MM.1S (cell line): ENCODE measurements around the gene OSBPL8.

Source experiments
- DNase-seq: peaks from one replicate; pipeline ENCODE4 v3.0.0-alpha.2; 2015
- H2AFZ ChIP-seq: fragments of 300-600 bp; sonication (generic); 2 replicates; pipeline ENCODE4 v1.6.0; 2016; ENCODE audit warnings: antibody characterized with exemption, low read length
- H3F3A ChIP-seq: fragments of 300-600 bp; sonication (generic); 2 replicates; pipeline ENCODE4 v1.6.1; 2016; ENCODE audit warnings: mild to moderate bottlenecking, antibody characterized with exemption, low read length, moderate library complexity, mixed read lengths; ENCODE audit not compliant: insufficient read depth
- H3K27ac ChIP-seq: fragments of 300-600 bp; sonication (generic); 2 replicates; pipeline ENCODE4 v1.5.1; 2016; ENCODE audit warnings: mild to moderate bottlenecking, low read length
- H3K27me3 ChIP-seq: fragments of 300-600 bp; sonication (generic); replicated peaks from 2 replicates; pipeline ENCODE4 v1.6.0; 2016; ENCODE audit warnings: low read length; ENCODE audit not compliant: insufficient read depth
- H3K36me3 ChIP-seq: fragments of 300-600 bp; sonication (generic); replicated peaks from 2 replicates; pipeline ENCODE4 v1.6.1; 2016; ENCODE audit warnings: mild to moderate bottlenecking, low read length, mixed read lengths; ENCODE audit not compliant: insufficient read depth
- H3K4me1 ChIP-seq: fragments of 300-600 bp; sonication (generic); 2 replicates; pipeline ENCODE4 v1.6.1; 2016; ENCODE audit warnings: low read length, mixed read lengths
- H3K4me2 ChIP-seq: fragments of 300-600 bp; sonication (generic); 2 replicates; pipeline ENCODE4 v1.6.0; 2016; ENCODE audit warnings: low read depth, low read length
- H3K4me3 ChIP-seq: fragments of 300-600 bp; sonication (generic); 2 replicates; pipeline ENCODE4 v1.5.1; 2016; ENCODE audit warnings: low read length, mixed read lengths
- H3K79me2 ChIP-seq: fragments of 300-600 bp; sonication (generic); 2 replicates; pipeline ENCODE4 v1.6.1; 2016; ENCODE audit warnings: mixed run types, low read length, mixed read lengths
- H3K9ac ChIP-seq: fragments of 300-600 bp; sonication (generic); 2 replicates; pipeline ENCODE4 v1.6.1; 2016; ENCODE audit warnings: low read length, mixed read lengths
- H3K9me2 ChIP-seq: fragments of 300-600 bp; sonication (generic); replicated peaks from 2 replicates; pipeline ENCODE4 v1.6.1; 2016; ENCODE audit warnings: mild to moderate bottlenecking, low read length, mixed read lengths; ENCODE audit not compliant: insufficient read depth
- H3K9me3 ChIP-seq: fragments of 300-600 bp; sonication (generic); replicated peaks from 2 replicates; pipeline ENCODE4 v1.6.1; 2016; ENCODE audit warnings: mild to moderate bottlenecking, low read length, mixed read lengths; ENCODE audit not compliant: insufficient read depth
- H4K20me1 ChIP-seq: fragments of 300-600 bp; sonication (generic); 2 replicates; pipeline ENCODE4 v1.6.1; 2016; ENCODE audit warnings: mild to moderate bottlenecking, low read length, moderate library complexity, mixed read lengths; ENCODE audit not compliant: insufficient read depth
- EZH2 ChIP-seq: fragments of 300-600 bp; sonication (generic); optimal IDR thresholded peaks from 2 replicates; pipeline ENCODE3; 2017; ENCODE audit warnings: low read depth, mild to moderate bottlenecking, antibody characterized with exemption, low read length, mixed read lengths
- EZH2phosphoT487 ChIP-seq: fragments of 300-600 bp; sonication (generic); IDR thresholded peaks from 2 replicates; pipeline ENCODE4 v1.6.1; 2018; ENCODE audit warnings: antibody characterized with exemption, low read length
- TF ChIP-seq, protein P1 (sequence below): fragments of 300-600 bp; sonication (generic); IDR thresholded peaks from 2 replicates; pipeline ENCODE4 v1.5.1; 2016; ENCODE audit warnings: antibody characterized with exemption, low read length, mixed read lengths

The OSBPL8 gene, protein sequence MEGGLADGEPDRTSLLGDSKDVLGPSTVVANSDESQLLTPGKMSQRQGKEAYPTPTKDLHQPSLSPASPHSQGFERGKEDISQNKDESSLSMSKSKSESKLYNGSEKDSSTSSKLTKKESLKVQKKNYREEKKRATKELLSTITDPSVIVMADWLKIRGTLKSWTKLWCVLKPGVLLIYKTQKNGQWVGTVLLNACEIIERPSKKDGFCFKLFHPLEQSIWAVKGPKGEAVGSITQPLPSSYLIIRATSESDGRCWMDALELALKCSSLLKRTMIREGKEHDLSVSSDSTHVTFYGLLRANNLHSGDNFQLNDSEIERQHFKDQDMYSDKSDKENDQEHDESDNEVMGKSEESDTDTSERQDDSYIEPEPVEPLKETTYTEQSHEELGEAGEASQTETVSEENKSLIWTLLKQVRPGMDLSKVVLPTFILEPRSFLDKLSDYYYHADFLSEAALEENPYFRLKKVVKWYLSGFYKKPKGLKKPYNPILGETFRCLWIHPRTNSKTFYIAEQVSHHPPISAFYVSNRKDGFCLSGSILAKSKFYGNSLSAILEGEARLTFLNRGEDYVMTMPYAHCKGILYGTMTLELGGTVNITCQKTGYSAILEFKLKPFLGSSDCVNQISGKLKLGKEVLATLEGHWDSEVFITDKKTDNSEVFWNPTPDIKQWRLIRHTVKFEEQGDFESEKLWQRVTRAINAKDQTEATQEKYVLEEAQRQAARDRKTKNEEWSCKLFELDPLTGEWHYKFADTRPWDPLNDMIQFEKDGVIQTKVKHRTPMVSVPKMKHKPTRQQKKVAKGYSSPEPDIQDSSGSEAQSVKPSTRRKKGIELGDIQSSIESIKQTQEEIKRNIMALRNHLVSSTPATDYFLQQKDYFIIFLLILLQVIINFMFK

DNA sequence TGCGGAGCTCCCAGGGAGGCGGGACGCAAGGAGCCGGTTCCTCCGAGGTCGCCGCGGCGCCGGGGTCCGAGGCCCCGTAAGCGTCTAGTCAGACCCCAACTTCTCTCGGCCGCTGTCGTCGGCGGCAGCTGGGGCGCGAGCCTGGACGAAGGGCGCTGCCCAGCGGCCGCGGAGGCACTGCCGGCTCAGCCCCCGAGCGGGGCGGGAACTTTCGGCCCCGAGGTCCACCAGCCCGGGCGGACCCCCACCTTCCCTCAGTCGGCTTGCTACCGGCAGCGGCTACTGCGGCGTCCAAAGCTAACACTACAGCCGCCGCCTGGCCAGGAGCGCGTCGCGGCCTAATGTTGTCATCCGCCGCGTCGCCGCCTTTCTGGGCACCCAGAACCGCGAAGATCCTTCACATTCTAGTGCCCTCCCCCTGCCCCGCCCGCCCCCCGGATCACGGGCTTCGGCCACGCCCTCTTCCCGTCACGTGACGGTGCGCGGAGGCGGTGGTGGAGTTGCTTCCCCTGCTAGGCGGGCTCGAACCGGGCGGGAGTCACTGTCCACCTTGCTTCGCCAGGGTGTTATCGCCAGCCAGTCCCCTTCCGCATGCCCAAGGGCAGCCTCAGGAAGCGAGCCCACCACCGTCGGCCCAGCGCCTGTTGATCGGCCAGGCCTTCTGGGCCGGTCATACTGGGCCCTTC, at the start of gene OSBPL8:
TSS of gene OSBPL8 (minus strand) at position 372 of the 686 bp plus-strand sequence. CDS start 72,220 bp downstream, outside the sequence.
- no peaks in the 10 kb centered on the region for H3K27me3 ChIP-seq
- TF ChIP-seq, protein P1, sequence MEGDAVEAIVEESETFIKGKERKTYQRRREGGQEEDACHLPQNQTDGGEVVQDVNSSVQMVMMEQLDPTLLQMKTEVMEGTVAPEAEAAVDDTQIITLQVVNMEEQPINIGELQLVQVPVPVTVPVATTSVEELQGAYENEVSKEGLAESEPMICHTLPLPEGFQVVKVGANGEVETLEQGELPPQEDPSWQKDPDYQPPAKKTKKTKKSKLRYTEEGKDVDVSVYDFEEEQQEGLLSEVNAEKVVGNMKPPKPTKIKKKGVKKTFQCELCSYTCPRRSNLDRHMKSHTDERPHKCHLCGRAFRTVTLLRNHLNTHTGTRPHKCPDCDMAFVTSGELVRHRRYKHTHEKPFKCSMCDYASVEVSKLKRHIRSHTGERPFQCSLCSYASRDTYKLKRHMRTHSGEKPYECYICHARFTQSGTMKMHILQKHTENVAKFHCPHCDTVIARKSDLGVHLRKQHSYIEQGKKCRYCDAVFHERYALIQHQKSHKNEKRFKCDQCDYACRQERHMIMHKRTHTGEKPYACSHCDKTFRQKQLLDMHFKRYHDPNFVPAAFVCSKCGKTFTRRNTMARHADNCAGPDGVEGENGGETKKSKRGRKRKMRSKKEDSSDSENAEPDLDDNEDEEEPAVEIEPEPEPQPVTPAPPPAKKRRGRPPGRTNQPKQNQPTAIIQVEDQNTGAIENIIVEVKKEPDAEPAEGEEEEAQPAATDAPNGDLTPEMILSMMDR, result peak; percentile 7; the same call in 1 of the 2 replicates
- TF ChIP-seq EZH2phosphoT487, result no peak
- H3K27ac ChIP-seq, result peak within 1 kb of the TSS; percentile 82
- H3K4me1 ChIP-seq, result peaks cover 10% of the 10 kb centered on the region; the same call in 1 of the 2 replicates
- H3K36me3 ChIP-seq, result no peaks in the 10 kb centered on the region
- peak within 1 kb of the TSS; percentile 95 for H2AFZ ChIP-seq
- H3K9ac ChIP-seq, result peak within 1 kb of the TSS; percentile 95
- DNase-seq, result peak; percentile 93
- peaks cover 43% of the 10 kb centered on the region for H3K79me2 ChIP-seq
- peaks cover 12% of the 10 kb centered on the region for H3F3A ChIP-seq
- H3K4me3 ChIP-seq, result peak within 1 kb of the TSS; percentile 90
- H3K4me2 ChIP-seq, result peak within 1 kb of the TSS; percentile 95
- H3K9me2 ChIP-seq, result no peaks in the 10 kb centered on the region
- no peaks in the 10 kb centered on the region for H4K20me1 ChIP-seq
- no peaks in the 10 kb centered on the region for H3K9me3 ChIP-seq

DNA sequence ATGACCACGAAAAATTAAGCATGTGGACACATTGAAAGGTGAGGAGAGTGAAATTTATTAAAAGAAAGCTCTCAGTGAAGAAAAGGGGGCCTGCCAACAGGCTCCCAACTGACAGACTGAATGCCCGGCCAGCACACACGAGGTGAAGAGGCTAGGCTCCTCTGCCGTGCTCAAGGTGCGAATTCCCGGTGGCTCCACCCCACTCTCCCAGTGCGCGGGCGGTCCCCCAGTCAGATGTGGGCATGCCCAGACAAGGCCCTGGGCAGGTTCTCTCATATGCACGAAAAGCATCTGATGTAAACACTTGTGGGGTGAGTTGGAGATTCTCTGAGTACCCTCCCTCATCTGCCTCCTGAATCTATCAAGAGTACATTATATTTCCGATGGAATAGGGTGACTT, 48.5 kb upstream of the OSBPL8 start:
- no peak overlapping the region for H3K27ac ChIP-seq
- H3K4me2 ChIP-seq, result no peak overlapping the region
- no peaks in the 10 kb centered on the region for H3K79me2 ChIP-seq
- no peaks in the 10 kb centered on the region for H4K20me1 ChIP-seq
- TF ChIP-seq EZH2phosphoT487 (no peak), EZH2 (no peak)
- TF ChIP-seq, protein P1, result no peak
- H3K36me3 ChIP-seq, result no peaks in the 10 kb centered on the region
- no peaks in the 10 kb centered on the region for H3K9me3 ChIP-seq
- DNase-seq, result no peak
- no peak overlapping the region for H3K9ac ChIP-seq
- no peaks in the 10 kb centered on the region for H3K9me2 ChIP-seq
- H3K4me3 ChIP-seq, result no peak overlapping the region
- H2AFZ ChIP-seq, result no peak overlapping the region
- no peaks in the 10 kb centered on the region for H3K4me1 ChIP-seq
- H3K27me3 ChIP-seq, result no peaks in the 10 kb centered on the region
- H3F3A ChIP-seq, result no peaks in the 10 kb centered on the region

DNA sequence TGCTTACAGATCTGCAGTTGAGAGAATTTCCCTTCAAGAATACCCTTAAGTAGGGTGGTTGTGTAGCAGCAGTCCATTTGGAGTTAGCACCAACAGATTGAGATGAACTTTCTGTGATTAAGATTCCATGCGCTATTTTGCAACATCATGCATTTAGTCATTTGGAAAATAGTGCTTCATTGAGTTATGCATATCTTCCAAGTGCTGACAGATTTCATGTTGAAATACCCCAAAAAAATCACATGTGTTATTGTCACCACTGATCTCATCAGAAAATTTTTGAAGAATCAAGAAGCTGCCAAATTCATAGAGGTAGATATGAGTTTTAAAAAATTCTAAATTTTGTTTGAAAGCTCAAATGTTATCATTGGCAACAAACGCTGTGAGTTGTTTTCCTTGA, 35.5 kb upstream of the OSBPL8 start:
- Histone ChIP-seq H4K20me1 (no peaks in the 10 kb centered on the region), H3F3A (no peaks in the 10 kb centered on the region), H3K36me3 (no peaks in the 10 kb centered on the region), H3K9me2 (no peaks in the 10 kb centered on the region), H3K9ac (no peak overlapping the region), H3K4me1 (no peaks in the 10 kb centered on the region), H3K4me2 (no peak overlapping the region), H2AFZ (no peak overlapping the region), H3K9me3 (no peaks in the 10 kb centered on the region), H3K27ac (no peak overlapping the region), H3K79me2 (no peaks in the 10 kb centered on the region), H3K4me3 (no peak overlapping the region), H3K27me3 (no peaks in the 10 kb centered on the region)
- no peak for TF ChIP-seq EZH2
- TF ChIP-seq, protein P1, result no peak
- no peak for TF ChIP-seq EZH2phosphoT487
- DNase-seq, result no peak
